H1 (cell line): ENCODE data around the gene IL21R. TPM values are rescaled to one million over a fixed set of nuclear protein-coding genes. Genes with fewer than 3 reads are reported as not detected.

Experiments used
- CTCF ChIA-PET: fragments of 300-600 bp; sonication (Branson Sonifier 250); formaldehyde crosslinking; loops from one replicate; lab custom pipeline; 2021; ENCODE audit not compliant: partially characterized antibody; lab: Charles Lee
- POLR2A ChIA-PET: fragments of 300-600 bp; sonication (Branson Sonifier 250); formaldehyde crosslinking; loops from one replicate; lab custom pipeline; 2021; ENCODE audit warnings: inconsistent platforms; ENCODE audit not compliant: partially characterized antibody; lab: Charles Lee
- DNase-seq, 2 experiments: peaks; one replicate each; pipeline versions ENCODE4 v3.0.0 to v3.0.0-alpha.2; 2010 to 2022; ENCODE audit warnings: low spot score in 2 of 2, low read depth in 1 of 2, mixed read lengths in 1 of 2
- FAIRE-seq: peaks from 2 replicates; lab custom pipeline; 2011; peaks lifted over from hg19 to GRCh38; lab: Jason Lieb, UNC
- H2AFZ ChIP-seq: 2 replicates; pipeline ENCODE4 v1.8.1; 2012; ENCODE audit warnings: low read length, inconsistent platforms
- H2AK5ac ChIP-seq: 2 replicates; pipeline ENCODE4 v1.6.1; 2013; ENCODE audit warnings: low read depth, low read length
- H2BK120ac ChIP-seq: replicated peaks from 2 replicates; pipeline ENCODE3; 2013; ENCODE audit warnings: low read depth, low read length, inconsistent platforms
- H2BK12ac ChIP-seq: 2 replicates; pipeline ENCODE4 v1.6.1; 2013; ENCODE audit warnings: low read depth, low read length
- H2BK15ac ChIP-seq: 2 replicates; pipeline ENCODE4 v1.6.1; 2013; ENCODE audit warnings: low read length
- H2BK20ac ChIP-seq: 2 replicates; pipeline ENCODE4 v1.6.1; 2013; ENCODE audit warnings: low read length
- H2BK5ac ChIP-seq: 2 replicates; pipeline ENCODE4 v1.6.1; 2013; ENCODE audit warnings: low read depth, low read length
- H3K14ac ChIP-seq: 2 replicates; pipeline ENCODE4 v1.6.1; 2013; ENCODE audit warnings: inconsistent platforms; ENCODE audit not compliant: insufficient read length
- H3K18ac ChIP-seq: 2 replicates; pipeline ENCODE4 v1.6.1; 2013; ENCODE audit warnings: low read length; ENCODE audit errors: extremely low read depth
- H3K23ac ChIP-seq: 2 replicates; pipeline ENCODE4 v1.6.1; 2013; ENCODE audit warnings: inconsistent platforms; ENCODE audit not compliant: insufficient read length
- H3K23me2 ChIP-seq: 2 replicates; pipeline ENCODE4 v1.6.1; 2013; ENCODE audit warnings: low read depth, low read length
- H3K27ac ChIP-seq: 2 replicates; pipeline ENCODE4 v1.6.1; 2011; ENCODE audit warnings: low read depth, low read length, inconsistent platforms
- H3K27me3 ChIP-seq, 4 experiments: replicated peaks in 1 of 4; 1 replicate in 1 of 4; 2 replicates in 3 of 4; pipeline versions ENCODE4 v1.6.1 to v1.8.1; 2011 to 2013; ENCODE audit warnings: low read length in 3 of 4, mild to moderate bottlenecking in 3 of 4, inconsistent platforms in 2 of 4, mixed read lengths in 2 of 4, moderate library complexity in 1 of 4; ENCODE audit not compliant: control insufficient read depth in 3 of 4, insufficient read depth in 3 of 4; ENCODE audit errors: extremely low read depth in 1 of 4
- H3K36me3 ChIP-seq, 4 experiments: 2 replicates each; pipeline versions ENCODE4 v1.6.1 to v1.8.1; 2011 to 2013; ENCODE audit warnings: mild to moderate bottlenecking in 4 of 4, low read length in 3 of 4, moderate library complexity in 2 of 4, control low read depth in 1 of 4, inconsistent platforms in 1 of 4; ENCODE audit not compliant: insufficient read depth in 4 of 4, control insufficient read depth in 2 of 4
- H3K4ac ChIP-seq: replicated peaks from 2 replicates; pipeline ENCODE3; 2013; ENCODE audit warnings: low read length, low read depth, mixed read lengths, inconsistent platforms; ENCODE audit not compliant: insufficient read length
- H3K4me1 ChIP-seq, 4 experiments: replicated peaks in 1 of 4; 1 replicate in 1 of 4; 2 replicates in 3 of 4; pipeline versions ENCODE4 v1.6.1 to v1.8.1; 2011 to 2013; ENCODE audit warnings: low read length in 3 of 4, inconsistent platforms in 2 of 4, mixed read lengths in 1 of 4; ENCODE audit not compliant: insufficient read depth in 4 of 4, control insufficient read depth in 3 of 4
- H3K4me2 ChIP-seq, 2 experiments: 2 replicates each; pipeline versions ENCODE4 v1.6.1 to v1.8.1; 2011 to 2013; ENCODE audit warnings: low read depth in 2 of 2, low read length in 2 of 2, control low read depth in 1 of 2, inconsistent platforms in 1 of 2, mild to moderate bottlenecking in 1 of 2; ENCODE audit not compliant: insufficient read depth in 1 of 2
- H3K4me3 ChIP-seq, 4 experiments: fragments of 200-600, 300-600 bp in 1 of 4; sonication (generic), shearing (Covaris generic), sonication (Bioruptor Twin) in 1 of 4; 2 replicates each; pipeline versions ENCODE4 v1.5.1 to v1.8.1; 2011 to 2016; ENCODE audit warnings: low read length in 4 of 4, low read depth in 3 of 4, control low read depth in 2 of 4, inconsistent platforms in 2 of 4, mild to moderate bottlenecking in 2 of 4, mixed read lengths in 1 of 4, moderate library complexity in 1 of 4; ENCODE audit not compliant: insufficient read depth in 2 of 4; ENCODE audit errors: extremely low read depth in 1 of 4
- H3K56ac ChIP-seq: replicated peaks from 2 replicates; pipeline ENCODE3; 2013; ENCODE audit warnings: low read depth, mild to moderate bottlenecking, mixed read lengths, low read length, inconsistent platforms; ENCODE audit not compliant: insufficient read length
- H3K79me1 ChIP-seq: 2 replicates; pipeline ENCODE4 v1.6.1; 2013; ENCODE audit warnings: low read depth, low read length, control low read depth
- H3K79me2 ChIP-seq, 2 experiments: 2 replicates each; pipeline versions ENCODE4 v1.6.1 to v1.8.1; 2012 to 2013; ENCODE audit warnings: low read length in 2 of 2, mild to moderate bottlenecking in 2 of 2, inconsistent platforms in 1 of 2; ENCODE audit not compliant: insufficient read depth in 2 of 2, control insufficient read depth in 1 of 2
- H3K9ac ChIP-seq, 4 experiments: replicated peaks in 1 of 4; 1 replicate in 1 of 4; 2 replicates in 3 of 4; pipeline versions ENCODE4 v1.6.1 to v1.8.1; 2011 to 2013; ENCODE audit warnings: low read depth in 3 of 4, low read length in 3 of 4, control low read depth in 2 of 4, mild to moderate bottlenecking in 2 of 4, moderate library complexity in 2 of 4, inconsistent platforms in 1 of 4; ENCODE audit errors: extremely low read depth in 1 of 4
- H3K9me3 ChIP-seq, 2 experiments: 2 replicates each; pipeline versions ENCODE4 v1.6.1 to v1.8.1; 2012 to 2013; ENCODE audit warnings: mild to moderate bottlenecking in 2 of 2, moderate library complexity in 2 of 2, control low read depth in 1 of 2, inconsistent platforms in 1 of 2, low read depth in 1 of 2, low read length in 1 of 2, mixed read lengths in 1 of 2; ENCODE audit not compliant: insufficient read depth in 2 of 2
- H4K20me1 ChIP-seq, 2 experiments: replicated peaks in 1 of 2; 2 replicates each; pipeline versions ENCODE3 to v1.8.1; 2011 to 2013; ENCODE audit warnings: inconsistent platforms in 2 of 2, low read length in 2 of 2, mild to moderate bottlenecking in 1 of 2; ENCODE audit not compliant: insufficient read depth in 2 of 2, control insufficient read depth in 1 of 2
- H4K5ac ChIP-seq: 2 replicates; pipeline ENCODE4 v1.6.1; 2013; ENCODE audit warnings: low read length, low read depth, mixed read lengths, inconsistent platforms; ENCODE audit not compliant: insufficient read length
- H4K8ac ChIP-seq: 2 replicates; pipeline ENCODE4 v1.8.0; 2013; ENCODE audit warnings: mild to moderate bottlenecking, moderate library complexity, low read length, inconsistent platforms; ENCODE audit not compliant: insufficient read depth; ENCODE audit errors: extremely low read depth
- H4K91ac ChIP-seq: replicated peaks from 2 replicates; pipeline ENCODE3; 2013; ENCODE audit warnings: low read length, mixed read lengths, inconsistent platforms; ENCODE audit not compliant: insufficient read length
- ASH2L ChIP-seq: fragments of 200-600, 300-600 bp; sonication (generic); IDR thresholded peaks from one replicate; pipeline ENCODE4 v1.7.1; 2017; ENCODE audit warnings: low read length
- ATF2 ChIP-seq: IDR thresholded peaks from 2 replicates; pipeline ENCODE4 v1.6.1; 2012; ENCODE audit warnings: low read length, inconsistent platforms
- BACH1 ChIP-seq: IDR thresholded peaks from 2 replicates; pipeline ENCODE4 v1.6.1; 2012; ENCODE audit warnings: low read length, improper control_type of control experiment
- BRCA1 ChIP-seq: IDR thresholded peaks from 2 replicates; pipeline ENCODE4 v1.6.1; 2012; ENCODE audit warnings: low read depth, low read length, improper control_type of control experiment
- CBX5 ChIP-seq: fragments of 300-800, 300-1000 bp; sonication (generic); IDR thresholded peaks from 2 replicates; pipeline ENCODE4 v1.7.1; 2016; ENCODE audit warnings: antibody characterized with exemption, low read length, low read depth
- CBX8 ChIP-seq: fragments of 300-800, 300-1000 bp; sonication (generic); IDR thresholded peaks from 2 replicates; pipeline ENCODE4 v1.7.1; 2016; ENCODE audit warnings: low read depth, low read length, borderline replicate concordance
- KDM5A ChIP-seq: fragments of 200-600 bp; IDR thresholded peaks from 2 replicates; pipeline ENCODE4 v1.7.1; 2012; ENCODE audit warnings: mild to moderate bottlenecking, low read length, inconsistent platforms, mixed read lengths
- MAFK ChIP-seq: IDR thresholded peaks from 2 replicates; pipeline ENCODE4 v1.6.1; 2012; ENCODE audit warnings: low read depth, mild to moderate bottlenecking, improper control_type of control experiment, low read length
- NANOG ChIP-seq: IDR thresholded peaks from 2 replicates; pipeline ENCODE4 v1.6.1; 2011; ENCODE audit warnings: low read length, low read depth, mild to moderate bottlenecking, inconsistent platforms; ENCODE audit not compliant: insufficient read depth, poor library complexity, severe bottlenecking
- RXRA ChIP-seq: IDR thresholded peaks from 2 replicates; pipeline ENCODE4 v1.6.1; 2011; ENCODE audit warnings: low read depth, mild to moderate bottlenecking, low read length, moderate library complexity; ENCODE audit not compliant: insufficient read depth
- SIX5 ChIP-seq: IDR thresholded peaks from 2 replicates; pipeline ENCODE4 v1.6.1; 2011; ENCODE audit warnings: mild to moderate bottlenecking, low read depth, low read length
- SP4 ChIP-seq: IDR thresholded peaks from 2 replicates; pipeline ENCODE4 v1.6.1; 2012; ENCODE audit warnings: low read length, inconsistent platforms
- TEAD4 ChIP-seq: IDR thresholded peaks from 2 replicates; pipeline ENCODE4 v1.6.1; 2012; ENCODE audit warnings: low read depth, low read length, inconsistent platforms, mixed read lengths
- YY1 ChIP-seq: IDR thresholded peaks from 2 replicates; pipeline ENCODE4 v1.6.1; 2011; ENCODE audit warnings: low read depth, mild to moderate bottlenecking, low read length
- WGBS, 2 experiments: shearing (Covaris generic) in 1 of 2; methylation state at CpG; one replicate each; pipeline versions ENCODE4 v1.1.6 to v1.1.7; 2013 to 2015; ENCODE audit warnings: low lambda C conversion rate in 2 of 2, mixed read lengths in 2 of 2, inconsistent platforms in 1 of 2, low coverage in 1 of 2, missing lambda C conversion rate in 1 of 2; ENCODE audit not compliant: insufficient replicate concordance in 2 of 2, insufficient coverage in 1 of 2, insufficient read length in 1 of 2; ENCODE audit errors: extremely low coverage in 1 of 2, missing lambda C conversion rate in 1 of 2; 5-methylcytosine and 5-hydroxymethylcytosine counted together
- polyA plus RNA-seq, 7 experiments: library from polyadenylated mRNA; depleted of rRNA in 3 of 7; stranded (reverse) in 5 of 7; unstranded in 2 of 7; fragments of >200 nt in 5 of 7; fragments of 200-250 nt in 2 of 7; gene quantifications; 1 replicate in 5 of 7; 2 replicates in 1 of 7; 4 replicates in 1 of 7; pipeline versions ENCODE4 v1.2.1 to v1.2.3, GENCODE V29; 2011 to 2013; ENCODE audit warnings: missing spikeins in 2 of 7, mixed read lengths in 2 of 7
- total RNA-seq: library from RNA; stranded (reverse); fragmentation: NEBNext Ultra II Directional; extraction: Animal tissue kit (Norgen Biotek cat#: 25700); gene quantifications from 2 replicates; pipeline ENCODE4 v1.2.1, GENCODE V29; 2021

IL21R gene
- total and polyA plus RNA-seq, 2 of the 8 experiments (the other 6 are each of a cell fraction or from before 2014, with no cell fraction given): 0.34 to 0.70 TPM

GRCh38 chr16:27441276-27441675 lies 39.3 kb downstream of the IL21R start:
- no peak overlapping the region for H4K91ac ChIP-seq
- no peak overlapping the region for H3K4ac ChIP-seq
- no peak overlapping the region for H2BK15ac ChIP-seq
- H3K56ac ChIP-seq: no peak overlapping the region
- peaks cover 5% of the 10 kb centered on the region for H3K23me2 ChIP-seq
- POLR2A ChIA-PET: no interaction called here
- peaks cover 0 to 4% (median 0%) of the 10 kb centered on the region in 4 experiments; a peak in 2 of 7 replicates for H3K4me1 ChIP-seq
- H3K27me3 ChIP-seq: no peaks in the 10 kb centered on the region; a peak in 1 of 7 replicates
- H3K79me1 ChIP-seq: 0 out of 2 replicates have a peak, but pooled peaks cover 4% of the 10 kb centered on the region
- H3K4me2 ChIP-seq: no peak overlapping the region
- no peak overlapping the region for H2BK12ac ChIP-seq
- H2AK5ac ChIP-seq: no peak overlapping the region
- H2AFZ ChIP-seq: no peak overlapping the region
- H3K9me3 ChIP-seq: peaks cover 15 to 18% of the 10 kb centered on the region in 2 experiments
- no peak overlapping the region for H3K18ac ChIP-seq
- H3K14ac ChIP-seq: no peak overlapping the region
- no peak overlapping the region for H3K4me3 ChIP-seq
- DNase-seq (no peak), FAIRE-seq (no peak)
- H3K79me2 ChIP-seq: no peaks in the 10 kb centered on the region
- no peaks in the 10 kb centered on the region for H3K36me3 ChIP-seq
- no peak overlapping the region for H3K27ac ChIP-seq
- H3K9ac ChIP-seq: no peak overlapping the region
- H2BK20ac ChIP-seq: no peak overlapping the region
- H4K8ac ChIP-seq: no peak overlapping the region
- WGBS, 2 experiments: 84% methylated on average over 5 of the region's 5 CpGs; no CpG with 5 or more reads in 1 of the 2 experiments
- CTCF ChIA-PET: interaction anchor here (0.6 to 1.4 kb wide), 4 partner anchors 11 to 144 kb away, joined by 3 to 4 read pairs (median 3); no protein-coding TSS in a partner anchor
- H4K20me1 ChIP-seq: peaks cover 0 to 5% of the 10 kb centered on the region in 2 experiments
- H3K23ac ChIP-seq: no peak overlapping the region
- no peak overlapping the region for H2BK120ac ChIP-seq
- no peak overlapping the region for H2BK5ac ChIP-seq
- H4K5ac ChIP-seq: no peak overlapping the region
- TF ChIP-seq MAFK (no peak), TEAD4 (no peak), RXRA (no peak), KDM5A (no peak), SP4 (no peak), SIX5 (no peak), CBX8 (no peak), ATF2 (no peak), BRCA1 (no peak), CBX5 (no peak), NANOG (no peak), ASH2L (no peak), YY1 (no peak), BACH1 (no peak)
